B cell (primary cell): Measurements from ENCODE around the gene ADIPOR1. TPM values are rescaled to one million over a fixed set of nuclear protein-coding genes. Genes with fewer than 3 reads are reported as not detected.
A peak's percentile ranks its signal among the peaks of the same experiment; 100 is the strongest.

Experiments
- ATAC-seq: fragments of 200-7000 bp; cut with Tn5 transposase; one replicate; pipeline ENCODE4 v1.10.0; 2021; ENCODE audit warnings: low read depth, mild to moderate bottlenecking, moderate number of reproducible peaks, moderate library complexity
- CTCF ChIA-PET: fragments of 350-600 bp; sonication (Branson Sonifier 250); formaldehyde crosslinking; loops from one replicate; lab custom pipeline; 2021; ENCODE audit warnings: antibody characterized with exemption, inconsistent platforms; lab: Charles Lee
- POLR2A ChIA-PET: fragments of 350-600 bp; sonication (Branson Sonifier 250); formaldehyde crosslinking; loops from one replicate; lab custom pipeline; 2021; ENCODE audit warnings: antibody characterized with exemption; lab: Charles Lee
- DNase-seq: peaks from one replicate; pipeline ENCODE4 v3.0.0; 2013
- H2AFZ ChIP-seq: 2 replicates; pipeline ENCODE4 v1.6.1; 2012; ENCODE audit warnings: mild to moderate bottlenecking, low read depth, low read length; ENCODE audit not compliant: insufficient read depth, poor library complexity, severe bottlenecking
- H3K27ac ChIP-seq, 2 donors: 1 replicate in 1 of 2; 2 replicates in 1 of 2; pipeline ENCODE4 v1.5.1; 2012 to 2013; ENCODE audit warnings: low read length in 2 of 2, mild to moderate bottlenecking in 2 of 2, moderate library complexity in 1 of 2
- H3K27me3 ChIP-seq, 4 experiments: fragments of 200-600 bp in 1 of 4; sonication (generic) in 1 of 4; replicated peaks in 1 of 4; 1 replicate in 2 of 4; 2 replicates in 2 of 4; pipeline versions ENCODE4 v1.6.1 to v1.7.0; 2013 to 2016; ENCODE audit warnings: low read length in 3 of 4, mild to moderate bottlenecking in 2 of 4, mixed read lengths in 1 of 4, moderate library complexity in 1 of 4; ENCODE audit not compliant: insufficient read depth in 4 of 4, control insufficient read depth in 3 of 4; ENCODE audit errors: control extremely low read depth in 1 of 4
- H3K36me3 ChIP-seq, 2 experiments: replicated peaks in 1 of 2; 1 replicate in 1 of 2; 2 replicates in 1 of 2; pipeline versions ENCODE4 v1.6.1 to v1.7.1; 2013; ENCODE audit warnings: low read length in 1 of 2; ENCODE audit not compliant: insufficient read depth in 2 of 2, control insufficient read depth in 1 of 2; ENCODE audit errors: control extremely low read depth in 1 of 2, extremely low read depth in 1 of 2
- H3K4me1 ChIP-seq, 2 donors: fragments of 200-600 bp in 1 of 2; sonication (generic) in 1 of 2; 1 replicate in 1 of 2; 2 replicates in 1 of 2; pipeline versions ENCODE4 v1.5.1 to v1.6.1; 2013 to 2017; ENCODE audit warnings: low read length in 2 of 2; ENCODE audit not compliant: control insufficient read depth in 2 of 2, insufficient read depth in 2 of 2
- H3K4me2 ChIP-seq: replicated peaks from 2 replicates; pipeline ENCODE3; 2012; ENCODE audit warnings: mild to moderate bottlenecking, low read depth, low read length; ENCODE audit not compliant: poor library complexity, severe bottlenecking
- H3K4me3 ChIP-seq, 5 experiments: fragments of 200-600 bp in 1 of 5; sonication (generic) in 1 of 5; 1 replicate in 3 of 5; 2 replicates in 2 of 5; pipeline versions ENCODE4 v1.5.1 to v1.7.0; 2011 to 2016; ENCODE audit warnings: low read length in 4 of 5, mild to moderate bottlenecking in 4 of 5, low read depth in 2 of 5, control low read depth in 1 of 5, moderate library complexity in 1 of 5; ENCODE audit not compliant: insufficient read depth in 1 of 5; ENCODE audit errors: control extremely low read depth in 1 of 5, extremely low read depth in 1 of 5
- H3K79me2 ChIP-seq: fragments of 200-600 bp; sonication (generic); one replicate; pipeline ENCODE4 v1.6.0; 2016; ENCODE audit warnings: low read length; ENCODE audit not compliant: control insufficient read depth, insufficient read depth
- H3K9ac ChIP-seq: fragments of 200-600 bp; sonication (generic); 2 replicates; pipeline ENCODE4 v1.6.1; 2017; ENCODE audit warnings: mild to moderate bottlenecking, low read length, moderate library complexity
- H3K9me3 ChIP-seq, 3 donors: one replicate each; pipeline versions ENCODE4 v1.6.1 to v1.7.1; 2013; ENCODE audit warnings: low read length in 2 of 3; ENCODE audit not compliant: control insufficient read depth in 2 of 3, insufficient read depth in 1 of 3; ENCODE audit errors: control extremely low read depth in 1 of 3
- H4K20me1 ChIP-seq: 2 replicates; pipeline ENCODE4 v1.6.0; 2012; ENCODE audit warnings: mild to moderate bottlenecking, low read length; ENCODE audit not compliant: insufficient read depth, control insufficient read depth, poor library complexity, severe bottlenecking
- H3K27ac Mint-ChIP-seq: one replicate; pipeline ENCODE4 v1.8.0; 2021; ENCODE audit warnings: mixed read lengths
- H3K27me3 Mint-ChIP-seq: one replicate; pipeline ENCODE4 v1.8.0; 2021; ENCODE audit warnings: mixed read lengths
- H3K4me1 Mint-ChIP-seq: one replicate; pipeline ENCODE4 v1.8.0; 2021; ENCODE audit warnings: mixed read lengths
- H3K4me3 Mint-ChIP-seq: one replicate; pipeline ENCODE4 v1.8.0; 2021; ENCODE audit warnings: mixed read lengths
- H3K9me3 Mint-ChIP-seq: one replicate; pipeline ENCODE4 v1.8.0; 2022; ENCODE audit warnings: mixed read lengths; ENCODE audit not compliant: insufficient read depth
- EZH2 ChIP-seq: IDR thresholded peaks from 2 replicates; pipeline ENCODE4 v1.6.1; 2012; ENCODE audit warnings: borderline replicate concordance, low read depth, mild to moderate bottlenecking, moderate library complexity, low read length; ENCODE audit not compliant: insufficient read depth, poor library complexity, severe bottlenecking
- WGBS: methylation state at CpG from one replicate; pipeline ENCODE4 v1.1.5; 2013; ENCODE audit warnings: missing lambda C conversion rate; ENCODE audit not compliant: insufficient coverage; 5-methylcytosine and 5-hydroxymethylcytosine counted together
- intact Hi-C: fragments of 100-400 bp; cut with micrococcal nuclease; formaldehyde crosslinking; loops from one replicate; pipeline ENCODE4 v1.10.0; 2022
- polyA plus RNA-seq: library from polyadenylated mRNA; depleted of rRNA; stranded (reverse); fragments of >200 nt; gene quantifications from 2 replicates; pipeline ENCODE4 v1.2.3, GENCODE V29; 2012
- total RNA-seq, 2 donors: library from RNA; stranded (reverse); fragments of 120-200 nt in 1 of 2; gene quantifications; 1 replicate in 1 of 2; 2 replicates in 1 of 2; pipeline versions ENCODE4 v1.2.3 to v1.2.4, GENCODE V29; 2013 to 2022
- TF ChIP-seq, protein P1 (sequence below): fragments of 200-600 bp; IDR thresholded peaks from one replicate; pipeline ENCODE4 v1.8.0; 2022; ENCODE audit warnings: antibody characterized with exemption, mild to moderate bottlenecking

ADIPOR1 gene
- total and polyA plus RNA-seq, 2 donors (not counting 1 experiment from before 2014, with no cell fraction given): 44.2 to 49.5 TPM

DNA sequence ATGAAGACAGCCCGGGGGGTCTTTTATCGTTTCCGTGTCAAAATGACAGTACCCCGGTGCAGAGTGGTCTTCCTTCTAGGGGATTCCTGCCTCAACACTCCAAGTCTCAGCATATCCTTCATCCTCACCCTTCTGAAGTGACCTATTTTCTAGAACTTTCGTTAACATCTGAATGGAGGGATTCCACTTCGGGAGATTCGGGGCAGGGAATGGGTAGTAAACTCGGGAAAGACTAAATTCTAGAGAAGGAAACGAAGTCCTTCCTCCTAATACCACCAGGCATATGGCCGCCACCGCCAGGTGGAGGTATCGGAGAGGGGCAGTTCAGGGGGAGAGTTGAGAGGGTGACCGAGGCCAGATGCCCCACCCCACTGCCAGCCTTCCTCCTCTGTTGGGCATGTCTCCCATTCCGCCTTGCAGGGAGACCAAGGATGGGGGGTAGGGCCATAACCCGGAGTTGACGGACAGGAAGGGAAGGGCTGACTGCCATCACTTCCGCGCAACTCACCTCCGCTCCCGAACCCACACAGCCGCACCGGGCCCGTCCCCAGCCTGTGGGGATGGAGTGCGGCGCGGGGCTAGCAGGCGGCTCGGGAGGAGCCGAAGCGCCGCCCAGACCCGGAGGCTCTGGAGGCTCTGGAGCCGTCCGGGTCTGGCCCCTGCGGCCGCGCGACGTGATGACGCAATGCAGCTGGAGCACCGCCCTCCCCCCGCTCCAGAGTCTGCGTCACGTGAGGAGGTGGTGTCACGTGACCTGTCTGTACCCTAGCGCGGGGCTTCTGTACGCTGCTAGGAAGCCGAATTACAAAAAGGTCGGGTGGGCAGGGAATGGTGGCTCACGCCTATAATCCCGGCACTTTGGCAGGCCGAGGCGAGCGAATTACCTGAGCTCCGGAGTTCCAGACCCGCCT is 31.3 kb downstream of the ADIPOR1 start, which contains the start of gene KLHL12:
Gene KLHL12 (minus strand): TSS at position 654 of the 911 bp plus-strand sequence. CDS start 2,072 bp downstream, outside the sequence.
- POLR2A ChIA-PET: interaction anchor here (0.6 to 0.7 kb wide), 3 partner anchors 63 to 765 kb away, joined by 4 to 6 read pairs (median 5); partner anchors contain the start of gene TMEM183A
- peak; percentile 94 for ATAC-seq
- peaks cover 2 to 8% of the 10 kb centered on the region in 2 experiments for H3K36me3 ChIP-seq
- H3K9me3 ChIP-seq: no peaks in the 10 kb centered on the region
- peak within 1 kb of the TSS; percentile 97 for H3K27ac Mint-ChIP-seq
- no peaks in the 10 kb centered on the region for H3K9me3 Mint-ChIP-seq
- H3K4me1 ChIP-seq: peaks cover 9 to 14% of the 10 kb centered on the region in 2 donors
- intact Hi-C loops: loop anchor here (1.0 kb wide), 4 partner anchors 31 to 72 kb away; partner anchors contain the start of genes ADIPOR1 and RABIF
- no peaks in the 10 kb centered on the region for H3K27me3 Mint-ChIP-seq
- peak; percentile 97 for DNase-seq
- no peaks in the 10 kb centered on the region for H4K20me1 ChIP-seq
- peak within 1 kb of the TSS; percentile 94 for H3K4me3 Mint-ChIP-seq
- peaks cover 21% of the 10 kb centered on the region for H3K4me1 Mint-ChIP-seq
- H3K79me2 ChIP-seq: peaks cover 42% of the 10 kb centered on the region
- peak within 1 kb of the TSS; percentile 89 to 95 for H3K27ac ChIP-seq
- no peaks in the 10 kb centered on the region for H3K27me3 ChIP-seq
- under 1% methylated on average over 47 of the region's 57 CpGs for WGBS
- H3K4me2 ChIP-seq: peak within 1 kb of the TSS; percentile 81
- TF ChIP-seq EZH2: no peak
- TF ChIP-seq, protein P1, sequence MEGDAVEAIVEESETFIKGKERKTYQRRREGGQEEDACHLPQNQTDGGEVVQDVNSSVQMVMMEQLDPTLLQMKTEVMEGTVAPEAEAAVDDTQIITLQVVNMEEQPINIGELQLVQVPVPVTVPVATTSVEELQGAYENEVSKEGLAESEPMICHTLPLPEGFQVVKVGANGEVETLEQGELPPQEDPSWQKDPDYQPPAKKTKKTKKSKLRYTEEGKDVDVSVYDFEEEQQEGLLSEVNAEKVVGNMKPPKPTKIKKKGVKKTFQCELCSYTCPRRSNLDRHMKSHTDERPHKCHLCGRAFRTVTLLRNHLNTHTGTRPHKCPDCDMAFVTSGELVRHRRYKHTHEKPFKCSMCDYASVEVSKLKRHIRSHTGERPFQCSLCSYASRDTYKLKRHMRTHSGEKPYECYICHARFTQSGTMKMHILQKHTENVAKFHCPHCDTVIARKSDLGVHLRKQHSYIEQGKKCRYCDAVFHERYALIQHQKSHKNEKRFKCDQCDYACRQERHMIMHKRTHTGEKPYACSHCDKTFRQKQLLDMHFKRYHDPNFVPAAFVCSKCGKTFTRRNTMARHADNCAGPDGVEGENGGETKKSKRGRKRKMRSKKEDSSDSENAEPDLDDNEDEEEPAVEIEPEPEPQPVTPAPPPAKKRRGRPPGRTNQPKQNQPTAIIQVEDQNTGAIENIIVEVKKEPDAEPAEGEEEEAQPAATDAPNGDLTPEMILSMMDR: peak; percentile 81
- peak within 1 kb of the TSS; percentile 98 for H3K9ac ChIP-seq
- peak within 1 kb of the TSS; percentile 92 to 99 (median 94) for H3K4me3 ChIP-seq
- CTCF ChIA-PET: interaction anchor here (1.0 to 1.2 kb wide), 3 partner anchors 41 to 80 kb away, joined by 4 to 8 read pairs (median 5); partner anchors contain the start of gene TMEM183A
- peak within 1 kb of the TSS; percentile 97 for H2AFZ ChIP-seq
